ENCODE data around the gene MZT2A.
A peak's percentile ranks its signal among the peaks of the same experiment; 100 is the strongest.
"Not testable (repeated sequence)": the region's sequence is repeated elsewhere in the genome, so short reads cannot be mapped to it uniquely, and the experiment has no call there.

Gene MZT2A

DNA sequence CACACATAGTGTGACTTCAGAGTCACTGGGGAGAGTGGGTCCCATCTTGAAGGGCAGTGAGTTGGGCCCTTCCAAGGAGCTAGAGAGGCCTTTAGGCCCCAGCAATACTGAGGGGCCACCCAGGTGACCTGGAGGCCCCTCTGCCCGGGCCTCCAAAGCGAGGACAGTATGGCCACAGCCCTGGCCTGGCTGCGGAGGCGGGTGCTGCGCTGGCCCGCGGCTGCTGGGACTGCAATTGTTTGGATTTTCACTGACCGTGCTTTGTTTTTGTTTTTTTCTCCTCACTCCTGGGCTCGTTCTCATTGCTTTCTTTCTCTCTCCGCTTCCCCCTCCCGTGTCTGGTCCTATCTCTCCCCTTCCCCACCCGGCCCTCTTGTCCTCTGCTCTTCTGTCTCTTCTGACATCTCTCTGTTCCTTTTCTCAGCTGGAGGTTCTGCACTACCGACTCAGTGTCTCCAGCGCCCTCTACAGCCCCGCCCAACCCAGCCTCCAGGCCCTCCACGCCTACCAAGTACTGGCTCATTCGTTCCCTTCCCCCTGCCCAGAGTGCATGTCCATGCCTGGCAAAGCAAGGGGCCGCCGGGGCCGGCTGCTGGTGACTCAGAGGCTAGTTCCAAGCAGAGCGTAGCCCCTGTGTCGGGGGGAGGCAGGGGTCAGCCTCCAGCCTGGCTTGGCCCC lies 19.2 kb upstream of the MZT2A start:
- H2AFZ ChIP-seq (ENCODE audit: low read depth, low read length); H3K9me3 ChIP-seq (ENCODE audit: insufficient read depth, low read length); H3K4me1 ChIP-seq (ENCODE audit: low read length); H3K4me3 ChIP-seq (ENCODE audit: low read length); H3K27me3 ChIP-seq (ENCODE audit: low read depth, low read length); H3K27ac ChIP-seq (ENCODE audit: low read length); H4K20me1 ChIP-seq (ENCODE audit: insufficient read depth, low read length); H3K36me3 ChIP-seq (replicated peaks; ENCODE audit: low read depth, low read length); H3K4me2 ChIP-seq (ENCODE audit: low read length); H3K9ac ChIP-seq (ENCODE audit: low read length); H3K79me2 ChIP-seq (ENCODE audit: low read length): not testable (repeated sequence)
- TF ChIP-seq, protein P1, sequence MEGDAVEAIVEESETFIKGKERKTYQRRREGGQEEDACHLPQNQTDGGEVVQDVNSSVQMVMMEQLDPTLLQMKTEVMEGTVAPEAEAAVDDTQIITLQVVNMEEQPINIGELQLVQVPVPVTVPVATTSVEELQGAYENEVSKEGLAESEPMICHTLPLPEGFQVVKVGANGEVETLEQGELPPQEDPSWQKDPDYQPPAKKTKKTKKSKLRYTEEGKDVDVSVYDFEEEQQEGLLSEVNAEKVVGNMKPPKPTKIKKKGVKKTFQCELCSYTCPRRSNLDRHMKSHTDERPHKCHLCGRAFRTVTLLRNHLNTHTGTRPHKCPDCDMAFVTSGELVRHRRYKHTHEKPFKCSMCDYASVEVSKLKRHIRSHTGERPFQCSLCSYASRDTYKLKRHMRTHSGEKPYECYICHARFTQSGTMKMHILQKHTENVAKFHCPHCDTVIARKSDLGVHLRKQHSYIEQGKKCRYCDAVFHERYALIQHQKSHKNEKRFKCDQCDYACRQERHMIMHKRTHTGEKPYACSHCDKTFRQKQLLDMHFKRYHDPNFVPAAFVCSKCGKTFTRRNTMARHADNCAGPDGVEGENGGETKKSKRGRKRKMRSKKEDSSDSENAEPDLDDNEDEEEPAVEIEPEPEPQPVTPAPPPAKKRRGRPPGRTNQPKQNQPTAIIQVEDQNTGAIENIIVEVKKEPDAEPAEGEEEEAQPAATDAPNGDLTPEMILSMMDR (IDR thresholded peaks at IDR 0.05; ENCODE audit: low read depth, low read length) = peak; percentile 12; the same call in 1 of the 2 replicates

DNA sequence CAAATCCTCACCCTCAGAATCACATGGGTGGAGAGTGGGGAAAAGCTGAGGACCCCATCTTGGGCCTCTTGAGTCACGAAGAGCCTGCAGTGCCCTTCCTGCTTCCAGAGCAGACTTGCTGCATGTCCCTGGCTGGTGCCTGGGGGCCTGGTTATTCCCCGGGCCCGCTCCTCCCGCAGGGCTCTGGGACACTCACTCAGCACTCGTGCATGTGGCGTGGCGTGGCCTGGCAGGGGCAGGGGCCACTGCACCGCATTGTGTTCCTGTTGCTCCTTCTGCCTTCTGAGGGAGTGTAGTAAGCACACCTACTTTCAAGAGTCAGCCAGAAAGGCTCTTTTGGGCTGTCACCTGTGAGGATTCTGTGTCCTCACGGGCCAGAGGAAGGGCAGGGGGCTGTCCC lies 17.4 kb upstream of the MZT2A start:
- no peak overlapping the region for H2AFZ ChIP-seq (ENCODE audit: low read depth, low read length)
- H3K27ac ChIP-seq (ENCODE audit: low read length) = no peak overlapping the region
- H4K20me1 ChIP-seq (ENCODE audit: insufficient read depth, low read length) = no peaks in the 10 kb centered on the region
- H3K4me3 ChIP-seq (ENCODE audit: low read length) = no peak overlapping the region
- H3K9ac ChIP-seq (ENCODE audit: low read length) = no peak overlapping the region
- H3K27me3 ChIP-seq (ENCODE audit: low read depth, low read length) = no peaks in the 10 kb centered on the region
- H3K79me2 ChIP-seq (ENCODE audit: low read length) = no peaks in the 10 kb centered on the region
- no peak for TF ChIP-seq EZH2phosphoT487 (IDR thresholded peaks at IDR 0.05; ENCODE audit: low read depth)
- TF ChIP-seq, protein P1 (IDR thresholded peaks at IDR 0.05; ENCODE audit: low read depth, low read length) = no peak
- peaks cover 9% of the 10 kb centered on the region for H3K4me1 ChIP-seq (ENCODE audit: low read length)
- H3K9me3 ChIP-seq (ENCODE audit: insufficient read depth, low read length) = no peaks in the 10 kb centered on the region
- H3K36me3 ChIP-seq (replicated peaks; ENCODE audit: low read depth, low read length) = no peaks in the 10 kb centered on the region
- H3K4me2 ChIP-seq (ENCODE audit: low read length) = no peak overlapping the region

DNA sequence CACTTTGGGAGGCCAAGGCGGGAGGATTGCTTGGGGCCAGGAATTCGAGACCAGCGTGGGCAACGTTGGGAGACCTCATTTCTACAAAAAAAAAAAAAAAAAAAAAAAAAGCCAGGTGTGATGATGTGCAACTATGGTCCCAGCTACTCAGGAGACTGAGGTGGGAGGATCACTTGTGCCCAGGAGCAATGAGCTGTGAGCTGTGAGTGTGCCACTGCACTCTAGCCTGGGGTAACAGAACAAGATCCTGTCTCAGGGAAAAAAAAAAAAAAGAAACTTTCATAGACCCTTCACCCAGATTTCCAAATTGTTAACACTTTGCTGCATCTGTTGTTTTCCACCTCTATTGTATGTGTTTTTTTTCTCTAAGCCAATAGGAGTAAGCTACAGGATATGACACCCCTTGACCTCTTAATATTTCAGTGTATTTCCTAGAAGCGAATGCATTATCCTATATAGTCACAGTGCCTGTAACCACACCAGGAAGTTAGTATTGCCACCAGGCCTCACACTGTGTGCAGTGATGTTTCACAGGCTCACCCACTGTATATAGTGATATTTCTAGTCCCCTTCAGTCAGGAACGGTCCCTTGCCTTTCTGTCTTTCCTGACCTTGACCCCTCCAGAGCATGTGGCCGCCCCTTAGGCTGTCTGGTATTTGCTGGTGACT lies 12.0 kb upstream of the MZT2A start:
- not testable (repeated sequence) for H3K27ac ChIP-seq (ENCODE audit: low read length); H3K4me1 ChIP-seq (ENCODE audit: low read length); H3K27me3 ChIP-seq (ENCODE audit: low read depth, low read length); H2AFZ ChIP-seq (ENCODE audit: low read depth, low read length); H3K36me3 ChIP-seq (replicated peaks; ENCODE audit: low read depth, low read length); H3K4me2 ChIP-seq (ENCODE audit: low read length); H3K9ac ChIP-seq (ENCODE audit: low read length); H3K9me3 ChIP-seq (ENCODE audit: insufficient read depth, low read length); H3K79me2 ChIP-seq (ENCODE audit: low read length); H3K4me3 ChIP-seq (ENCODE audit: low read length)
- H4K20me1 ChIP-seq (ENCODE audit: insufficient read depth, low read length) = peaks cover 12% of the 10 kb centered on the region

DNA sequence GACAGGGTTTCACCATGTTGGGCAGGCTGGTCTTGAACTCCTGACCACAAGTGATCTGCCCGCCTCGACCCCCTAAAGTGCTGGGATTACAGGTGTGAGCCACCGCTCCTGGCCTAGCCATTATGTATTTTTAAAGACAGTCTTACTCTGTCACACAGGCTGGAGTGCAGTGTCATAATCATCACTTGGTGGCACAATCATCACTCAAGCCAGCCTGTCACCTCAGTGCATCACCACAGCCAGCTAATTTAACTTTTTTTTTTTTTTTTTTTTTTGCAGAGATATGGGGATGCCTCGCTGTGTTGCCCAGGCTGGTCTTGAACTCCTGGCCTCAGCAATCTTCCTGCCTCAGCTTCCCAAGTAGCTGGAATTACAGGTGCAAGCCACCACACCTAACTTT lies 11.4 kb upstream of the MZT2A start:
- Histone ChIP-seq H3K79me2 (ENCODE audit: low read length) (peaks cover 13% of the 10 kb centered on the region), H4K20me1 (ENCODE audit: insufficient read depth, low read length) (peaks cover 17% of the 10 kb centered on the region)
- H3K4me3 ChIP-seq (ENCODE audit: low read length); H2AFZ ChIP-seq (ENCODE audit: low read depth, low read length); H3K36me3 ChIP-seq (replicated peaks; ENCODE audit: low read depth, low read length); H3K4me1 ChIP-seq (ENCODE audit: low read length); H3K27ac ChIP-seq (ENCODE audit: low read length); H3K4me2 ChIP-seq (ENCODE audit: low read length); H3K27me3 ChIP-seq (ENCODE audit: low read depth, low read length); H3K9ac ChIP-seq (ENCODE audit: low read length); H3K9me3 ChIP-seq (ENCODE audit: insufficient read depth, low read length): not testable (repeated sequence)

DNA sequence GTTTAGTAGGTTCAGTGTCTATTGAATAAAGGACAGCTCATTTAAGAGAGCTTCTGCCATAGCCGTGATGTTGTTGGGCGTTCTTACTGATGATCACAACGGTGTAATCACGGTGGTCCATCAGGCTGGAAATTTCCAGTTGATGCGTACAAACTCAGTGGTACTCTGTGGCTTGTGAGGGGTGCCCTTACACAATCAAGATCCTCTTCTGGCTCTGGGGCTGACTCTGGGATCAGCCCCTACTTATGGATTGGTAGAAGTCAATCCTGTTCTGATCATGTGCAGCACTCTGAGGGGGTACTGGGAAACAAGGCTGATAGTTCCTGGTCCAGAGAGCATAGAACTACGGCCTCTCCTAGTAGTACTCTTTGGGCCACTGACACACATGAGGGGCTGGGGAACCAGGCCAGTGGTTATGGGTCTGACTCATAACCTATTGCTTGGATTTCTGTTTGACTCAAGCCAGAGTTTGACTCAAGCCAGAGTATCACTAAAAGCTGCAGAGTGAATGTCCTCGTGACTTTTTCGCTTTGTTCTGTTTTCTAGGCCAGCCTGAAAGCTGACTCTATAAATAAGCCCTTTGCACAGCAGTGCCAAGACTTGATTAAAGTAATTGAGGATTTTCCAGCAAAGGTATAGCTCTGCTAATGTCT lies 6.2 kb upstream of the MZT2A start:
- not testable (repeated sequence) for H3K27me3 ChIP-seq (ENCODE audit: low read depth, low read length); H3K36me3 ChIP-seq (replicated peaks; ENCODE audit: low read depth, low read length); H3K9ac ChIP-seq (ENCODE audit: low read length); H3K9me3 ChIP-seq (ENCODE audit: insufficient read depth, low read length); H2AFZ ChIP-seq (ENCODE audit: low read depth, low read length)
- Histone ChIP-seq H3K79me2 (ENCODE audit: low read length) (peaks cover 62% of the 10 kb centered on the region), H3K27ac (ENCODE audit: low read length) (peak overlapping the region; percentile 63), H3K4me1 (ENCODE audit: low read length) (peaks cover 32% of the 10 kb centered on the region), H3K4me3 (ENCODE audit: low read length) (peak overlapping the region; percentile 37), H3K4me2 (ENCODE audit: low read length) (peak overlapping the region; percentile 66), H4K20me1 (ENCODE audit: insufficient read depth, low read length) (peaks cover 57% of the 10 kb centered on the region)

DNA sequence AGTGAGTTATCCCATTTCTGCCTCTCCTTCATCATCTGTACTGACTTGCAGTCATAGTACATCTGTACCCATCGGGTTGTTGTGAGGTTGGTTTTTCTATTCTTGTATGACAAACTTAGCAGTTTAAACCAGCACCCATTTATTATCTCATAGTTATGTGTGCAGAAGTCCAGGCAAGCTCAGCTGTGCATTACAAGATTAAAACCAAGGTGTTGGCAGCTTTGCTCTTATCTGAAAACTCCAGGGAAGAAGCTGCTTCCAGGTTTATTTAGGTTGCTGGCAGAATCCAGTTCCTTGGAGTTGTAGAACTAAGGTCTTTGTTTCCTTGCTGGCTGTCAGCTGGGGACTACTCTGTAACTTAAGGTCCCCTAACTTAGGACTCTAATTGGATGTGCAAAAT lies 3.3 kb upstream of the MZT2A start:
- H3K36me3 ChIP-seq (replicated peaks; ENCODE audit: low read depth, low read length); H3K9me3 ChIP-seq (ENCODE audit: insufficient read depth, low read length); H3K9ac ChIP-seq (ENCODE audit: low read length); H3K27ac ChIP-seq (ENCODE audit: low read length); H3K4me3 ChIP-seq (ENCODE audit: low read length); H2AFZ ChIP-seq (ENCODE audit: low read depth, low read length); H3K4me2 ChIP-seq (ENCODE audit: low read length); H3K27me3 ChIP-seq (ENCODE audit: low read depth, low read length): not testable (repeated sequence)
- peaks cover 54% of the 10 kb centered on the region for H4K20me1 ChIP-seq (ENCODE audit: insufficient read depth, low read length)
- peaks cover 83% of the 10 kb centered on the region for H3K79me2 ChIP-seq (ENCODE audit: low read length)
- peaks cover 37% of the 10 kb centered on the region for H3K4me1 ChIP-seq (ENCODE audit: low read length)
